ENCODE data around the gene RTL10. TPM values are rescaled to one million over a fixed set of nuclear protein-coding genes. Genes with fewer than 3 reads are reported as not detected.

The RTL10 gene
- polyA plus RNA-seq, 1 of the 3 experiments (the other 2 are of a cell fraction) = 7.8 TPM

GRCh38 chr22:19849835-19850762, 4.6 kb downstream of the RTL10 start:
- TF ChIP-seq NFIC (IDR thresholded peaks at IDR 0.05; ENCODE audit: borderline replicate concordance) (no peak), SIN3A (IDR thresholded peaks at IDR 0.05; ENCODE audit: borderline replicate concordance, low read depth, low read length) (no peak)
- Histone ChIP-seq H3K4me3 (ENCODE audit: low read depth in 2 of 2, low read length in 1 of 2) (no peak overlapping the region), H3K9me3 (no peaks in the 10 kb centered on the region), H4K20me1 (ENCODE audit: insufficient read depth) (peaks cover 28% of the 10 kb centered on the region; the same call in 1 of the 2 replicates), H3K27ac (ENCODE audit: low read depth in 2 of 2, low read length in 1 of 2) (no peak overlapping the region), H3K4me2 (no peak overlapping the region), H3K9ac (no peak overlapping the region), H3K79me2 (ENCODE audit: insufficient read depth) (peaks cover 83% of the 10 kb centered on the region), H3F3A (replicated peaks; ENCODE audit: insufficient read depth) (peaks cover 25% of the 10 kb centered on the region), H3K9me2 (no peaks in the 10 kb centered on the region), H3K36me3 (replicated peaks in 1 of 2; ENCODE audit: control insufficient read depth in 1 of 2, insufficient read depth in 2 of 2, low read length in 1 of 2) (peaks cover 19 to 26% of the 10 kb centered on the region in 2 experiments), H3K4me1 (ENCODE audit: control insufficient read depth in 1 of 2, insufficient read depth in 2 of 2, low read depth in 1 of 2, low read length in 1 of 2) (peaks cover 12 to 21% of the 10 kb centered on the region in 2 experiments; a peak in 3 of 4 replicates), H2AFZ (ENCODE audit: low read depth) (no peak overlapping the region), H3K27me3 (ENCODE audit: insufficient read depth) (no peaks in the 10 kb centered on the region)
- DNase-seq = no peak
- CTCF ChIA-PET = interaction anchor here (1.1 to 2.5 kb wide), 2 partner anchors 60 to 120 kb away, joined by 3 to 20 read pairs; no protein-coding TSS in a partner anchor
- 93% methylated on average over 9 of the region's 9 CpGs for WGBS (ENCODE audit: low lambda C conversion rate)
- POLR2A ChIA-PET = no interaction called here

GRCh38 chr22:19848298-19849224, 6.1 kb downstream of the RTL10 start:
- no peak overlapping the region for H3K9ac ChIP-seq
- no peak overlapping the region for H3K4me2 ChIP-seq
- ChIA-PET POLR2A (no interaction called here), CTCF (no interaction called here)
- H2AFZ ChIP-seq (ENCODE audit: low read depth) = no peak overlapping the region
- no peaks in the 10 kb centered on the region for H3K9me2 ChIP-seq
- TF ChIP-seq ZBTB33 (IDR thresholded peaks at IDR 0.05; ENCODE audit: borderline replicate concordance, low read depth) (no peak), USF2 (IDR thresholded peaks at IDR 0.05; ENCODE audit: borderline replicate concordance, low read depth, low read length) (no peak), TCF12 (IDR thresholded peaks at IDR 0.05) (peak; percentile 51; the same call in 1 of the 2 replicates), MXI1 (IDR thresholded peaks at IDR 0.05; ENCODE audit: low read depth, low read length) (no peak), FOSL2 (IDR thresholded peaks at IDR 0.05; ENCODE audit: borderline replicate concordance, low read depth) (peak; percentile 63; the same call in 1 of the 2 replicates), EP300 (IDR thresholded peaks at IDR 0.05; ENCODE audit: borderline replicate concordance in 1 of 2, low read depth in 1 of 2, low read length in 1 of 2) (no peak), SIN3A (IDR thresholded peaks at IDR 0.05; ENCODE audit: borderline replicate concordance, low read depth, low read length) (no peak), RXRA (IDR thresholded peaks at IDR 0.05; ENCODE audit: borderline replicate concordance, low read depth) (no peak), TAF1 (IDR thresholded peaks at IDR 0.05; ENCODE audit: borderline replicate concordance, low read depth, low read length) (no peak), POLR2AphosphoS5 (IDR thresholded peaks at IDR 0.05; ENCODE audit: low read depth, low read length) (no peak), GABPA (IDR thresholded peaks at IDR 0.05; ENCODE audit: low read depth) (no peak), YY1 (IDR thresholded peaks at IDR 0.05; ENCODE audit: low read depth) (no peak), PBX3 (IDR thresholded peaks at IDR 0.05) (no peak)
- peaks cover 71% of the 10 kb centered on the region for H3K79me2 ChIP-seq (ENCODE audit: insufficient read depth)
- 43% methylated on average over 2 of the region's 7 CpGs for WGBS (ENCODE audit: low lambda C conversion rate)
- H3K9me3 ChIP-seq = no peaks in the 10 kb centered on the region
- no peak overlapping the region for H3K4me3 ChIP-seq (ENCODE audit: low read depth in 2 of 2, low read length in 1 of 2)
- H3F3A ChIP-seq (replicated peaks; ENCODE audit: insufficient read depth) = peaks cover 37% of the 10 kb centered on the region
- peaks cover 27% of the 10 kb centered on the region; the same call in 1 of the 2 replicates for H4K20me1 ChIP-seq (ENCODE audit: insufficient read depth)
- H3K4me1 ChIP-seq (ENCODE audit: control insufficient read depth in 1 of 2, insufficient read depth in 2 of 2, low read depth in 1 of 2, low read length in 1 of 2) = peaks cover 24 to 34% of the 10 kb centered on the region in 2 experiments
- no peaks in the 10 kb centered on the region for H3K27me3 ChIP-seq (ENCODE audit: insufficient read depth)
- no peak overlapping the region for H3K27ac ChIP-seq (ENCODE audit: low read depth in 2 of 2, low read length in 1 of 2)
- H3K36me3 ChIP-seq (replicated peaks in 1 of 2; ENCODE audit: control insufficient read depth in 1 of 2, insufficient read depth in 2 of 2, low read length in 1 of 2) = peaks cover 19 to 26% of the 10 kb centered on the region in 2 experiments
- DNase-seq = no peak
